ENCODE measurements around the gene DPT. TPM values are rescaled to one million over a fixed set of nuclear protein-coding genes. Genes with fewer than 3 reads are reported as not detected.

Gene DPT
- total RNA-seq, 1 experiment from 2014 or later: not detected

GRCh38 chr1:168725831-168726230 is 3.2 kb downstream of the DPT start:
- Histone ChIP-seq H3K9me2 (ENCODE audit: insufficient read depth) (no peaks in the 10 kb centered on the region), H2AFZ (no peak overlapping the region), H3K4me3 (no peak overlapping the region), H3K27me3 (ENCODE audit: insufficient read depth, low read depth) (no peaks in the 10 kb centered on the region), H3F3A (ENCODE audit: insufficient read depth, low read depth) (no peaks in the 10 kb centered on the region), H3K36me3 (ENCODE audit: low read depth) (no peaks in the 10 kb centered on the region), H3K27ac (no peak overlapping the region), H4K20me1 (ENCODE audit: insufficient read depth) (no peaks in the 10 kb centered on the region), H3K4me1 (replicated peaks; ENCODE audit: insufficient read depth) (no peaks in the 10 kb centered on the region), H3K79me2 (ENCODE audit: low read depth) (no peaks in the 10 kb centered on the region), H3K4me2 (no peak overlapping the region), H3K9me3 (ENCODE audit: insufficient read depth, low read depth) (peaks cover 5% of the 10 kb centered on the region; the same call in 1 of the 2 replicates)
- intact Hi-C loops (cut with micrococcal nuclease; ENCODE audit: unreplicated experiment): no loop called here
- no TSS peak for BruUV-seq (replicated peaks)
- DNase-seq: no peak
- ChIA-PET CTCF (no interaction called here), POLR2A (ENCODE audit: unreplicated experiment) (no interaction called here)
- no peak for TF ChIP-seq EZH2 (IDR thresholded peaks at IDR 0.05; ENCODE audit: low read depth)
- no peak for TF ChIP-seq CTCF (conservative IDR thresholded peaks at IDR 0.05)

- Histone ChIP-seq H3K4me1 (replicated peaks; ENCODE audit: insufficient read depth) (peaks cover 3% of the 10 kb centered on the region), H3K9me2 (ENCODE audit: insufficient read depth) (no peaks in the 10 kb centered on the region), H3K9me3 (ENCODE audit: insufficient read depth, low read depth) (peaks cover 5% of the 10 kb centered on the region; the same call in 1 of the 2 replicates), H3F3A (ENCODE audit: insufficient read depth, low read depth) (peaks cover under 1% of the 10 kb centered on the region), H4K20me1 (ENCODE audit: insufficient read depth) (no peaks in the 10 kb centered on the region), H3K27ac (no peak overlapping the region), H3K4me3 (no peak overlapping the region), H3K27me3 (ENCODE audit: insufficient read depth, low read depth) (no peaks in the 10 kb centered on the region), H2AFZ (no peak overlapping the region), H3K36me3 (ENCODE audit: low read depth) (no peaks in the 10 kb centered on the region), H3K4me2 (no peak overlapping the region), H3K79me2 (ENCODE audit: low read depth) (no peaks in the 10 kb centered on the region)
- no peak for DNase-seq
- BruUV-seq (replicated peaks): no TSS peak
- ChIA-PET POLR2A (ENCODE audit: unreplicated experiment) (no interaction called here), CTCF (no interaction called here)
- intact Hi-C loops (cut with micrococcal nuclease; ENCODE audit: unreplicated experiment): no loop called here
- no peak for TF ChIP-seq EZH2 (IDR thresholded peaks at IDR 0.05; ENCODE audit: low read depth)
Observed at GRCh38 chr1:168725060-168725459, 3.9 kb downstream of the DPT start.

DNA sequence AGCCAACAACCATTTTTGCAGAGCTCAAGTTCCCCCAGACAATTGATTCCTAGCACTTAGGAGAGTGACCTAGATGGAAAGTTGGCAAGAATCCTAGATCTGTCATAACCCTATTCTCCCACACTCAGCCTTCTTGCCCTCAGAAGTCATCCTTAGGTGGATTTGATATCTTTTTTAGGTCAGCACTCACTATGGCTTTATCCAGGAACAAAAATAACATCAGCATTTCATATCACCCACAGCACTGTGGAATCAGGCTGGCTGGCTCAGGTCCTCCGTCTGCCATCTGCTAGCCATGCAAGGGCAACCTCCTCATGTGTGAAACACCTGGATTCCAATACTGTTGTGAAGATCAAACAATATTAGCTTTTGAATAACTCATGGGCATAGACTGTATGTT is 6.0 kb downstream of the DPT start:
- POLR2A ChIA-PET (ENCODE audit: unreplicated experiment): no interaction called here
- H3K9me3 ChIP-seq (ENCODE audit: insufficient read depth, low read depth): peaks cover 5% of the 10 kb centered on the region; the same call in 1 of the 2 replicates
- H3F3A ChIP-seq (ENCODE audit: insufficient read depth, low read depth): peaks cover 21% of the 10 kb centered on the region
- intact Hi-C loops (cut with micrococcal nuclease; ENCODE audit: unreplicated experiment): no loop called here
- H3K36me3 ChIP-seq (ENCODE audit: low read depth): no peaks in the 10 kb centered on the region
- no peaks in the 10 kb centered on the region for H4K20me1 ChIP-seq (ENCODE audit: insufficient read depth)
- peaks cover 17% of the 10 kb centered on the region for H3K4me1 ChIP-seq (replicated peaks; ENCODE audit: insufficient read depth)
- H3K9me2 ChIP-seq (ENCODE audit: insufficient read depth): no peaks in the 10 kb centered on the region
- CTCF ChIA-PET: no interaction called here
- H3K27me3 ChIP-seq (ENCODE audit: insufficient read depth, low read depth): no peaks in the 10 kb centered on the region
- H2AFZ ChIP-seq: no peak overlapping the region
- H3K4me3 ChIP-seq: no peak overlapping the region
- H3K27ac ChIP-seq: no peak overlapping the region
- BruUV-seq (replicated peaks): no TSS peak
- no peak for DNase-seq
- no peaks in the 10 kb centered on the region for H3K79me2 ChIP-seq (ENCODE audit: low read depth)
- TF ChIP-seq CTCF (conservative IDR thresholded peaks at IDR 0.05) (no peak), EZH2 (IDR thresholded peaks at IDR 0.05; ENCODE audit: low read depth) (no peak)
- H3K4me2 ChIP-seq: no peak overlapping the region

DNA sequence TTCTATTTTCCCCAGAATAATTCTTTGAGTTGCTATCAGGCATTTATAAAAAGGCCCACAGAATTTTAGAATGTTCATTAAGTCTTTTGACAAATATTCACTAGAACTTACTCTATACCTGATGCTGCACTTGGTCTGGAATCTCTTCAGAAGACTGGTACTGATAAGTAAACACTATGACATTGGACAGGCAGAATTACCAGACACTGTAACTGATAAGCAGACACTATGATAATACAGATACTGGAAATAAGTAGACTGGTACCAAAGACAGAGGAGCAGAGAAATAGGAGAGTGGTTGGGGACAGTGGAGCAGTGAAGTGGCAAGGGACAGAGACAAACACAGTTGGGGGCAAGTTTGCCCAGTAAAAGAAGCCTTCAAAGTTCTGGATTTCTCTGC is 8.2 kb downstream of the DPT start:
- no peak overlapping the region for H2AFZ ChIP-seq
- no peak overlapping the region for H3K4me2 ChIP-seq
- no peak overlapping the region for H3K4me3 ChIP-seq
- H3K9me2 ChIP-seq (ENCODE audit: insufficient read depth): no peaks in the 10 kb centered on the region
- H3K79me2 ChIP-seq (ENCODE audit: low read depth): no peaks in the 10 kb centered on the region
- H3F3A ChIP-seq (ENCODE audit: insufficient read depth, low read depth): peaks cover 21% of the 10 kb centered on the region
- TF ChIP-seq CTCF (conservative IDR thresholded peaks at IDR 0.05) (no peak), EZH2 (IDR thresholded peaks at IDR 0.05; ENCODE audit: low read depth) (no peak)
- no peaks in the 10 kb centered on the region for H3K36me3 ChIP-seq (ENCODE audit: low read depth)
- no peak overlapping the region for H3K27ac ChIP-seq
- intact Hi-C loops (cut with micrococcal nuclease; ENCODE audit: unreplicated experiment): no loop called here
- CTCF ChIA-PET: no interaction called here
- no peak for DNase-seq
- no peaks in the 10 kb centered on the region for H3K27me3 ChIP-seq (ENCODE audit: insufficient read depth, low read depth)
- no TSS peak for BruUV-seq (replicated peaks)
- H3K9me3 ChIP-seq (ENCODE audit: insufficient read depth, low read depth): no peaks in the 10 kb centered on the region
- POLR2A ChIA-PET (ENCODE audit: unreplicated experiment): no interaction called here
- H3K4me1 ChIP-seq (replicated peaks; ENCODE audit: insufficient read depth): peaks cover 17% of the 10 kb centered on the region
- no peaks in the 10 kb centered on the region for H4K20me1 ChIP-seq (ENCODE audit: insufficient read depth)
